ENCODE measurements around the gene CNBP. TPM values are rescaled to one million over a fixed set of nuclear protein-coding genes. Genes with fewer than 3 reads are reported as not detected.

CNBP gene
- total and polyA plus RNA-seq, 10 of the 15 experiments (the other 5 are each of a cell fraction or from before 2014, with no cell fraction given): 300 to 719 (median 439) TPM

GRCh38 chr3:129213238-129213637 lies 29.5 kb upstream of the CNBP start:
- no peak overlapping the region for H3K27ac ChIP-seq (ENCODE audit: control insufficient read depth, insufficient read depth)
- H4K20me1 ChIP-seq (ENCODE audit: control insufficient read depth, insufficient read depth): no peaks in the 10 kb centered on the region
- intact Hi-C loops (cut with micrococcal nuclease; ENCODE audit: unreplicated experiment): no loop called here
- DNase-seq (ENCODE audit: low read depth, low spot score) (no peak), ATAC-seq (no peak), FAIRE-seq (no peak)
- H3K36me3 ChIP-seq (ENCODE audit: control insufficient read depth in 2 of 2, insufficient read depth in 2 of 2, low read length in 1 of 2): no peaks in the 10 kb centered on the region
- no peaks in the 10 kb centered on the region for H3K27me3 ChIP-seq (replicated peaks in 1 of 2; ENCODE audit: control insufficient read depth in 2 of 2, insufficient read depth in 2 of 2, low read length in 1 of 2)
- no peak overlapping the region for H3K9ac ChIP-seq (ENCODE audit: control insufficient read depth, insufficient read depth, low read length)
- no TSS peak for BruUV-seq (replicated peaks)
- in situ Hi-C loops (cut with MboI): no loop called here
- WGBS (ENCODE audit: insufficient coverage, insufficient replicate concordance, low lambda C conversion rate, missing lambda C conversion rate): 78% methylated on average over 5 of the region's 5 CpGs
- no peaks in the 10 kb centered on the region for H3K4me1 ChIP-seq (ENCODE audit: control insufficient read depth, insufficient read depth, low read length)
- no peaks in the 10 kb centered on the region for H3K9me3 ChIP-seq (replicated peaks; ENCODE audit: control insufficient read depth, insufficient read depth, low read length)
- POLR2A ChIA-PET: no interaction called here
- CTCF ChIA-PET: interaction anchor here (0.6 to 1.4 kb wide), 2 partner anchors 32 to 556 kb away, joined by 3 to 4 read pairs; no protein-coding TSS in a partner anchor
- RAD21 ChIA-PET (ENCODE audit: unreplicated experiment): interaction anchor here (0.6 kb wide), 1 partner anchor 243 kb away, joined by 3 read pairs; no protein-coding TSS in a partner anchor
- no peak overlapping the region for H3K4me2 ChIP-seq (ENCODE audit: control insufficient read depth, insufficient read depth)
- no peaks in the 10 kb centered on the region for H3K79me2 ChIP-seq (ENCODE audit: control insufficient read depth, insufficient read depth, low read length)
- H2AFZ ChIP-seq (ENCODE audit: control insufficient read depth, low read depth, low read length): no peak overlapping the region
- H3K4me3 ChIP-seq: no peak overlapping the region
- TF ChIP-seq ZZZ3 (IDR thresholded peaks at IDR 0.05; ENCODE audit: control insufficient read depth, insufficient read length, low read depth) (no peak), NRF1 (conservative IDR thresholded peaks at IDR 0.05; ENCODE audit: low read depth, low read length) (no peak), CHD1 (IDR thresholded peaks at IDR 0.05; ENCODE audit: low read depth, low read length) (no peak), SP1 (IDR thresholded peaks at IDR 0.05; ENCODE audit: low read depth, low read length) (no peak), SMC3 (IDR thresholded peaks at IDR 0.05; ENCODE audit: borderline replicate concordance, low read length) (no peak), REST (IDR thresholded peaks at IDR 0.05; ENCODE audit: low read depth, low read length) (no peak)
- SMC1A ChIA-PET (ENCODE audit: uncharacterized antibody, unreplicated experiment): no interaction called here

Data from GM12878 (cell line).